Right renal cortex interstitium (tissue), 3 donors: ENCODE measurements around the gene ADCY1. TPM values are rescaled to one million over a fixed set of nuclear protein-coding genes. Genes with fewer than 3 reads are reported as not detected.

Experiments used
- DNase-seq, 3 donors: peaks; one replicate each; pipeline ENCODE4 v3.0.0-alpha.2; 2013; ENCODE audit warnings: low read depth in 3 of 3, low spot score in 2 of 3
- polyA plus RNA-seq, 3 donors: library from polyadenylated mRNA; unstranded; fragments of 120-200 nt; gene quantifications; one replicate each; pipeline ENCODE4 v1.2.1, GENCODE V29; 2013; ENCODE audit not compliant: insufficient read length in 3 of 3

The ADCY1 gene
- polyA plus RNA-seq, 3 donors, result 2.8 to 3.8 (median 3.0) TPM

DNA sequence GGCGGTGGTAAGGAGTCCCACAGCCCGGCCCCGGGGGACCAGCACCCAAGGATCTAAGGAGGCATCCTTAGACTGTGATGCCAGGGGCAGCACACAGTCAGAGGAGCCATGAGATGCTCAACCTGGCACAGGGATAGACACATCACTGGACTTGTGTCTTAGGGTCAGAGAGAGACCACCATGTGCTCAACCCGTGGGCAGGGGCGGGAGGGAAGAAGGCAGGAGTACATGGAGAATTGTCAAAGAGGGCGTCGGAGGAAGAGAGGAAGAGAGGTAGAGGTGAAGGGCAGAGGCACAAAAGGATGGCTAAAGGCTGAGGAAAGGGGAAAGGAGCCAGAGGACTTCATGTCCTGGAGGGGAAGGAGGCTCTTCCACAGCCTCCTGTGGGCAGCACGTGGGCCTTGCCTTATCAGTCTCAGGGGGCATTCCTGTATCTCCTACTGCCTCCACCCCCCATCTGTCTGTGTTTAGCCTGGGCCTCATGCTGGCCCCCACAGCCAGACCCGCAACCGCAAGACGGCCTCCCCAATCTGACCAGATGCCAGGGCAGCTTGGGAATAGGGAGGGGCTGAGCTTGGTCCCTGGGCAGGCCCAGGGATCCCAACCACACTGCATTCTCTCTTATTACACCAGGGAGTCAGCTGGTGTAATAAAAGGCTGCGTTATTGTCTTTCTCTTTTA is 2.2 kb downstream of the ADCY1 start:
- no peak for DNase-seq

DNA sequence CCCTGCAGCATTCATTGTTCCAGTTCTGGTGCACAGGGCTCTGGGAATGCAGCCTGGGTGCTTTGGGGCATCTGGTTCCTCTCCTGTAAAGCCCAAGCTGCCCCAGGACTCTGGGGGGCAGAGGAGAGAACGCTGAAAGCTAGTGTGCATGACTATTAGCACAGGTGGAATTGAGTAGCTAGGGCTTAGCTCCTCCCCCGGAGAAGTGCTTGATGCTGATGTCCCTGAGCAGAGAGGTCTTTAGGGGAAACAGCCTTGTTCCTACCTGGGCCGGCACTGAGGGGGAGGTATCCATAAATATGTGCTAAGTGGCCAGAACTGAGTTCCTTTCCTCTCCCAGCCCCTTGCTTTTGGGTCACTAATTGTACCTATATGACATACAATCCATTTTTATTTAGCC is 3.9 kb downstream of the ADCY1 start:
- no peak for DNase-seq

DNA sequence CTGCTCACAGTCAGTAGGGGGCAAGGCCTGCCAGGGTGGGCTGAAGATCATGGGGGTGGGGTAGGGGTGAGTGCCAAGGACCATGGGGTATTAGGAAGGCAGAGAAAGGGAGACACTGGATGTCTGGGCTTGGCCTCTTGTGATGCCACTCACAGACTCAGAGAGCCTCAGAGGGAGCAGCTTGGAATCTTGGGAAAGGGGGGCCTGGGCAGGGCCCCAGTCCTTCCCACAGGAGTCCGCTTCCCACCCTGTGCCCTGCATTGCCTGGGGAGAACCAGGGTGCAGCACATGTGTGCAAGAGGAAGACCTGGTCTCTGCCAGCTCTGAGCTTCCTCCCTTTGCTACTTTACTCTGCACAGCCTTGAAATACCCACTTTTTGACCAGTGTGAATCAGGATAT is 4.3 kb downstream of the ADCY1 start:
- no peak for DNase-seq

DNA sequence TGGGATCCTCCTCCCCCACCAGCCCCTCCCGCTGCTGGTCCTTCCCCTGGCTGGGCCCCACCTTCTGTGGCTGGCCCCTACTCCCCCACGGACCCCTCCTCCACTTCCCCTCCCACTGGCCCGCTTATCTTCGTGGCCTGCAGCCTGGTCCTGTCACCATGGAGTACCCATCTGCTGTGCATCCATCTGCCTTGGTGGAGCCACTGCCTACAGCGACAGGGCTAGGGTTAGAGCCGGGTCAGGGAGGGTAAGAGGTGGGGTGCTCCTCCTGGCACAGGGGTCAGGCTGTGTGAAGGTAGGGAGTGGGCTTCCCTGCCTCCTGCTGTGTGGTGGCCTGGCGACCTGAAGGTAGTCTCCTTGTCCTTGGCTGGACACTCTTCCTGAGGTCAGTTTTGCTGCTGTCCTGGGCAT is 5.2 kb downstream of the ADCY1 start:
- DNase-seq, result no peak

DNA sequence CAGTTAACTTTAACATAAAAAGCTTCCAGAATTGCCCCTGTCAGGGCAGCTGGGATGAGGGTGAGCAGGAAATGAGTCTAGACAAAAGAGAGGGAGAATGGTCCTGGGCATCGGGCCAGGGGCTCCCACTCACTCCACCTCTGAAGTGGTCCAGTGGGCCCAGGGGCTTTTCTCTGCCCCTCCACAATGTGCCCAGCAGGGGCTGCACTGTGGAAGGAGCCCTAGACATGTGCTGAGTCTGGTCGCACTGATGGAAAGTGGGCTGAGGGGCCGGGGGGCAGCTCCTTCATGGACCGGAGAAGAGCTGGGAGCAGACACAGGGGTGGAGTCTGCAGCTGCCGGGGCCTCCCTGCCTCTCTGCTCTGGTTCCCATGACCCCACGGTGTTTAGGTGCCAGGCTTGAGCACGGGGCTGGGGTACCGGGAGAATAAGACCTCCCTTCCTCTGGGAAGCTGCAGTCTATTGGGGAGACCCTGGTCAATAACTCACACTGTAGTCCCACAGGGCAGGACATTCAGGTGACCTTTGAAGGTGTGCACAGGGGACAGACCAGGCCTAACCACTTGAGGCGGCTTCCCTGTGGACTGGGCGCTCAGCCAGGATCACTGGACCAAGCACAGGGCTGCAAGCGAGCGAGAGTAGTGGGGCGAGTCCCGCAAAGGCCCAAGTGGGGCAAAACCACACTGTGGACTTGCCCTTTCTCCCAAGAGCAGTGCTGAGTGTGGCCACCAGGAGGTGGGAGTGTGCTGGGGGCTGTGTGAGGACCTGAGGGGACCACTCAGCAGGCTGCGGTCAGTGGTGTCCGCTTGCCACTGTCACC is 6.1 kb downstream of the ADCY1 start:
- DNase-seq, result no peak

DNA sequence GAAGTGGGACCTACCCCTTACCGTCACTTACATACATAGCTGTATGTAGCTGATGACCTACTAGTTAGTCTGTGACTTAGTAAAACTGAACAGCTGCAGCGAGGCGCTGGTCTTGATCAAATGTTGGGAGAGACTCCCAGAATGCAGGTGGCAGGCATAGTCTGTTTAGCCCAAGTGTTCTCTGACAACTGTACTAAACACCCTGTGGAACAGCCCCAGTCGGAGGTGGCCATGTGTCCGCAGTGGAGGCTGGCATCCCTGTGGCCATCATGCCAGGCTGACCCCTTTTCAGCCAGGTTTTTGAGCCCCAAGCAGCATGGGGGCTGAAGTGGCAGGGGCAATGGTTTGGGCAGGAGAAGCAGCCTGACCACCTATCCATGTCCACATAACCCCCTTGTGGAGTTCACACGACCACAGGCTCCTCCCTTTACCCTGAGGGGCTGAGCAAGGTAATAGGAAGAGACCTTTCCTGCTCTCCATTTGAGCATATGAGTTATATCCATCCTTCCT is 7.2 kb downstream of the ADCY1 start:
- no peak for DNase-seq

DNA sequence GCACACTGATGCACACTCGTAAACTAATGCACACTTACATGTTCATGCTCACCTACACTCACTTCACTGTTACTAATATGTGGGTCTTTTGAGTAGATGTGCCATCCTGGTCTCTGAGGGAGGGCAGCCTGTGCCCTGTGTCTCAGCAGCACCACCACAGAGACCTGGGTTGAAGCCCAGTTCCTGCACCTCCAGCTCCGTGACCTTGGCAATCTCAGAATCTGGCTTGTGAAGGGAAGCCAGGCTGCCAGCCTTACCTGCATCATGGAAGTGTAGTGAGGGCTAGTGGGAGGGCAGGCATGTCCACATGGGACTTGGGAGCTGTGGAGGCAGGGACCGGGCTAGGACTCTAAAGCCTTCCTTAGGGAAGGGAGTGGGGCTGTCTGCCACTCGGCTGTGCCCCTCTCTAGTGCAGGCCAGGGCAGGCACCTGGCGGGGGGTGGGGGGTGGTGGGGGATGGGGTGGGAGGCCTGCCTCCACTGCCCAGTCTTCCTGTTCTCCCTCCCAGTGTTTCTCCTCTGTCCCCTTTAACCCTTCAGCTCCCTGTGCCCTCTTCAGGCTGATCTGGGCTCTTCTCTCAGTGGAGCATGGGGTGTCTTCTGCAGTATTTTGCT is 8.1 kb downstream of the ADCY1 start:
- DNase-seq, result no peak

DNA sequence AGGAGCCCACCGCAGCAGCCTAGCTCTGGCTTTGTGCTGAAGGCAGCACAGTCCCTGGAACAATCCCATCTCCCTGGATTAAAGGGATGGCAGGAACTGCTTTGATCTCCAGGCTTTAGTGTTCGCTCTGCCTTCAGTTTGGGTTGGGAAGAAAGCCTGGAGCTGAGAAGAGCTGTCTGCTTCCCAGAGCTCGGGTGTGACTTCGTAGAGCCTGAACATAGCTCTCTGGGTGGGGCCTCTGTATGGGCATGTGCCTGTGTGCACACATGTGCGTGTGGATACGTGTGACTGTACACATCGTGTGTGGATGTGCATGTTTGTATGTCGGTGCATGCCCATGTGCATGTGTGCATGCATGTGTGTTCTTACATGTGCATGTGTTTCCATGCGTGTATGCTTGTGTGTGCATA is 8.7 kb downstream of the ADCY1 start:
- DNase-seq, result no peak

DNA sequence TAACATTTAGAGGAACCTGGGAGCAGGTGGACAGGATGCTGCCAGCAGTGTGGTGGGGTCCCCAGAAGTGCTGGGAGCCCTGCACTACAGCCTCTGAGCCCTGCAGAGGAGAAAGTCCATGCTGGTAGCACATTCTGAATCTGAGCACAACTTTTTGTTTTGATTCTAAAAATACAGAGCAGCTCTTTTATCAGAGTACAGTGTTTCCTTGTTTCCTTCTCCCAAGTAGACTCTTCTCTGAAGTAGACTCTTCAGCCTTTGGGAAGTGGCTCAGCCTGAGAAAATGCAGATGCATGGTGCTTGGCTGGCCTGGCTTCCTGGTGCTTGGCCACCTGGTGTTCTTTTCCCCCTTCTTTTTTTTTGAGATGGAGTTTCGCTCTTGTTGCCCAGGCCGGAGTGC is 9.1 kb downstream of the ADCY1 start:
- no peak for DNase-seq

DNA sequence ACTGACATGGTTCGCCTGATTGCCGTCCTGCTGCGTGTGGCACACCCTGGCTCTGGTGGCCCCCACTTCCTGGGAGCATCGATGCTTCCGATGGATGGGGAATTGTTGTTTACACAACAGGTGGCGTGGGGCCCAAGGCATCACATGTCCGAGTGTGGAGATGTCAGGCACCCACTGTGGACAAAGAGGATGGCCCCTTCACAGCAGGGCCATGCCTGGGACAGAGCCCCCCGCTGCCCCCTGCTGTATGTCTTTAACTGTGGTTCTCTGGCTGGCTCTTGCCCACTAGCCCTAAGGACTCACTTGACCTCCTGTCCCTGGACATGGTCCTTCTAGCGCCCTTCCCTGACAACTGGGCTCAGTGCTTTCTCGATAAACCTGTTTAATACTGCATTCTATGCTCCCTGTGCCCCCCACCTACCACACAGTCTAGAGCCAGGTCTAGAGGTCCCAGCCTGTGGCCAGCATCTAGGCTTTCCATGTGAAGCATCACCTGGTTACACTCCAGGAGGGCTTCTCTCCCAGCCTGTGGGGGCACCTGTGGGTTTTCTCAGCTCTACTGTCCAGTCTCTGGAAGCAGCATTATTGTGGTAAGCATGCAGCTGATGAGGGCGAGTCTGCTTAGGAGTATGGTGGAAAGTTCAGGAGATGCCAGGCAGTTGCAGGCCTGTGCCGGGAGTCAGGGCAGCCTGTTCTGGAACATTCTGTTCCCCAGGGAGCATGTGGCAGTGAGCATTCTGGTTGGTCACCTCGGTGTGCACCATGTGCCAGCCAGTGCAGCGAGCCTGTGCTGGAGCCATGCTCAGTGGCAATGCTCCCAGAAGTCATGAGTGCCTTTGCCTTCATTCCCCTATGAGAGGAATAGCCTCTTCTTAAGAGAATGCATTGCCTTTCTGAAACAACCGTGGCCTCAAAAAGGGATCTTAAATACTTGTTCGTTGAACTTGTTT is 10.4 kb downstream of the ADCY1 start:
- no peak for DNase-seq

DNA sequence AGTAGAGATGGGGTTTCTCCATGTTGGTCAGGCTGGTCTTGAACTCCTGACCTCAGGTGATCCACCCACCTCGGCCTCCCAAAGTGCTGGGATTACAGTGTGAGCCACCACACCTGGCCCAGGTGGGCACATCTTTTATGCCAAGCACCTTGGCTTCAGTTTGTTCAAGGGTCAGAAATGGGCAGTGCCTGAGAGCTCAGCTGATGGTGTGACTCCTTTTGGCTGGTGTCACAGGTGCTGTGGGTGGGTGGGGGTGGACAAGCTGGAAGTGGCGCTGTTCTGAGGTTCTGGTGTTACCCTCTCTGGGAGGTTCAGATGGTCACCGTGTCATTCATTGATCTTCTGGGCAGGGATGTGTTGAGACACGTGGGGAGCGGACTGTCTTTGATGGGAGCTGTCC is 11.5 kb downstream of the ADCY1 start:
- no peak for DNase-seq

DNA sequence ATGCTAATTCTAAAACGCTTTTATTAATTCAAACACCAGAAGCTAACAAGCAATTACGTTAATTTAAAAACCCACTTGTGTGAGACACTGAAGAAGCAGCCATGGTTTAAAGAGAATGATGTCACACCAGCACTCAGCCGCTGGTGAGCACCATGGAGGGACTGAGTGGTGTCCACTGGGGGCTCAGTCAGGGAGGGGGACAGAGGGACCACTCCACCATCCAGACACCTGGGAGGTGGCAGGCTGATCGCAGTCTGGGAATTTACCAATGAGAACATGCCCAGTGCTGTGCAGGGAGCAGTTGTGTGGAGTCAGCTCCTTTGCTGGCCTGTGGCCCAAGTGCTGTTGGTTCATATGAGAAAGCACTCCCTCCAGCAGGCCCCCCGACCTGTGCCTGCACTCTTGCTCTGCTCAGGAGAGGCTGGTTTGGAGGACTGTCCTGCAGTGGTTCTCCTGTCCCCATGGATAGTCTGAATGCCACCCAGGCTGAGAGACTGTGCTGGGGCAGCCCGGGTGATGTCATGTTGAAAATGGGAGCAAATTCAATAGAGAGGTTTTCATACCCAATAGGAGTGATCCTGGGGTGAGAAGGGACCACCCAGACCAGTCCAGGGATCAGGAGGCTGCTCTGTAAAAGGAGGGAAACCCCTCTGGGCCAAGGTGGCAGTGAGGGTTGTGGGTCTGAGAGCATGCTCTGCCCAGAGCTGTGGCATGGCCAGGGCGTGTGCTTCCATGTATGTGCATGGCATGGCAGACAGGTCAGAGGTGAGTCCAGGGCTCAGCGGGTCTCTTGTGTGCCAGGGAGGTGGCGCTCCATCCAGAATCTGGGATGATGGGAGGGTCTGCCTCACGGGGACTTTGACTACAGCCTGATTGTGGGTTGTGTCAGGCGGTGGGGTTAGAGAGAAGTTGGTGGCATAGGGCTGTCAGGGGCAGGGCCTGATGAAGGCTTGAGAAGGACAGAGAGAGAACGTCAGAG is 12.7 kb downstream of the ADCY1 start:
- DNase-seq, result no peak

DNA sequence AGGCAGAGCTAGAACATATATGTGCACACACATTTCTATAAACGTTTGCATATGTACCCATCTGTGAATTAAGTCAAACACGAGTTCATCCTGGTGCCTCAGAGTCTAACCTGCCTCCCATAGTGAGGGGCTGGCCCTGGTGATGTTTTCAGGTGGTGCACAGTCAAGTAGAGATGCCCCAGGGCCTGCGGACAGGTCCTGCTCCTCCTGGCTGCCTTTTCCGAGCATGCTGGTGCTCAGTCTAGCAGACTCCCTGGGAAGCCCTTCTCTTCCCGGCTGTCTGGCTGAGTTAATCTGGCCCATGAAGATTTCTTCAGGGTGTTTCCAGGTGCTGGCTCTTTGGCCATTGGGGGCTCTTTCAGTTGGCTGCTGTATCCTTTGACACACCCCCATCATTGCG is 14.3 kb downstream of the ADCY1 start:
- DNase-seq, result no peak

DNA sequence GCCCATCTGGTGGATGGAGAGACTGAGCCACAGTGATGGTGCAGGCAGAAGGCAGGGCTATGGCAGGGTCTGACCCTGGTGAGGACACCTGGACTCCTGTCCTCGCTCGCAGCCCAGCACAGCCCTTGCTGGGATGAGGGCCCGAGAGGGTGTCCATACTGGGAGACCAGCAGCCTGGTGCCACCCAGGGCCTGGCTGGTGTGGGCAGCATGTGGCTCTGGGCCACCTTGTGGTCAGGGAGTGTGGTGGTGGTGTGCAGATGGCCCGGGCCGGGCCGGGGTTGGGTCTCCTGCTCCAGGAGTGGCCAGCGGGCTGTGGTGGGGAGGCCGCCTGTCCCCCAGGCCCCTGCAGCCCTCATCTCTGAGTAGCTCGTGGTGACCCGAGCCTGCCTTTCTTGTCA is 14.9 kb downstream of the ADCY1 start:
- no peak for DNase-seq

DNA sequence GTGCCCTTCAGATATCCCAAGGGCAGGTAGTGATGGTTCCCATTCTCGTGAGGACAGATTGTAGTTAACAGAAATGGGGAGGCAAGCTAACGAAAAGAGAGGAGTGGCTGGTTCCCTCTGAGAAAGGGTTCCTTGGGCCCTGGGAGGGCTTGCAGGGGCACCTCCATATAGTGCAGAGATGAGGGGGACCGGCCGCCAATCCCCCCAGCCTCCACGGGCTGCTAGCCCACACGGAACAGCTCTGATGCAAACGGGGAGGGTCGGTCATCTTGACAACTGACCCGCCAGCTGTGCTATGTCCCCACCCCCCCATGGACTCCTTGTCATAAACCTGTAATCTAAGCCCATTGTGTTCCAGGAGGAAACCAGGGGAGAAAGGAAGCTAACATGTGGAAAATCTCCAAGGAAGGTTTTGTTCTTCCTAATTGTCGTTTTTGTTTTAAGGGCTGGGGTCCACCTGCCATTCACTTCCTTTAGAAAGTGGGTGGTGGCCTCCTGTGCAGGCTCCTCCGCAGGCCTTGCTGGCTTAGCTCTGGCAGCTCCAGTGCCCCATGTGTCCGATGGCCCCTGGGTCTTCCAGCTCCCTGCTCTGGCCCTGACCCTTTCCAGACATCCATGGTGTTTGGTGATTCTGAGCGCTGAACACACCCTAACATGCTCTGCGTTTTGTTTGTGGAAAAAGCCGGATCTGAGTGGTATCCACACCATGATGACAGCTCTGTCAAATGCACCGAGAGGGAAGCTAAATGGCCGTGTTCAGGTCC is 15.9 kb downstream of the ADCY1 start:
- DNase-seq, result no peak

DNA sequence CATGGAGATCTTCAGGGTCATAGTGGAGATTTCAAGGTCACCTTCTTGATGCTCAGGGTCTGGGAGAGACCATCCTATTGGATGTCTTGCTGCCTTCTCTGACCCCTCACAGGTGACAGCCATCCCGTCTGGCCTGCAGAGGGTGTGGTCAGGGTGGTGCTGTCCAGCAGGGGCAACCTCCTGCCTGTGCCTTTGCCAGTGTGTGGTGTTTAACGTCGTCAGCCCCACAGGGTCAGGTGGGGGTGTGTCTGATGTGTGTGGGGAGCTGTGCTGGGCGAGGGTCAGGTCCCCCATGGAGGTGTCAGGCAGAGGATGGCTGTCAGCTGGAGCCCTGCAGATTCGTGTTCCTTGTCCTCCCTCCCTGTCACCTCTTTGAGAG is 16.5 kb downstream of the ADCY1 start:
- no peak for DNase-seq

DNA sequence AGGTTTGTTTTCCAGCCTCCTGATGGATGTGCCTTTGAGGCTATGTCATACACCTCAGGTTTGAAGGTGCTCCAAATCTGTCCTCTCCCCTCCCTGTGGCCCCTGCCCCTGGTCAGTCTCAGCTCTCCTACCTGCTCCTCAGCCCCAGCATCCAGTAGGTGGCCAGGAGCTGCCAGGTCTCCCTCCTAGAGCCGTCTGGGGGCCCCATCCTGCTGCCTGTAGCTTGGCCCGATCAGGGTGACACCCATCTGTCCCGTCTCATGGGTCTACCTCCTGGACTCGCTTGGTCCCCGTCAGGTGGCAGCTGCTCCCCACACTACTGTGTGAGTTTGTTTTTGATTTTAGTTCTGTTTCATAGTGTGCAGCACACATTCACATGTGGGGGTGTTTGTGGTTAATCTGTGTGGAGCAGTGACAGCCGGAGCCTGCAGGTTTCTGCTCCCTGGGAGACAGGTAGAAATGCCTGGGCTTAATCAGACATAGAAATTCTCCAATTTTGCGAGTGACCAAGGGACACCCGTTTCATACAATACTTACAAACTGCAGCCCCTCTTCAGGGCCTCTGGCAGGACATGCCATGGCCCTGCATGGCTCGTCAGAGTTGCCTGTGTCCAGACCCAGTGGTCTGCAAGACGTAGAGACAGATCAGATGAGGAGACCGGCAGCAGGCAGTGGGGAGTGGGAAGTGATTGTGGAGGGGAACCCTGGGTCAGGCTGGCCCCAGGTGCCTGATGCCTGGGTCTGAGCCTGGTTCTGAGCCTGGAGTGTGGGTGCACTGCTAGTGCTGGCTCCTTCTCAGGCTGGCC is 17.1 kb downstream of the ADCY1 start:
- no peak for DNase-seq
